HG03196 (cell line): ENCODE measurements around the gene FKBP5.
"Not testable (repeated sequence)": the region's sequence is repeated elsewhere in the genome, so short reads cannot be mapped to it uniquely, and the experiment has no call there.

ENCODE experiments used
- ATAC-seq: cut with Tn5 transposase; IDR thresholded peaks from one replicate; pipeline ENCODE4 v1.9.1; 2021; ENCODE audit not compliant: unreplicated experiment

The FKBP5 gene

DNA sequence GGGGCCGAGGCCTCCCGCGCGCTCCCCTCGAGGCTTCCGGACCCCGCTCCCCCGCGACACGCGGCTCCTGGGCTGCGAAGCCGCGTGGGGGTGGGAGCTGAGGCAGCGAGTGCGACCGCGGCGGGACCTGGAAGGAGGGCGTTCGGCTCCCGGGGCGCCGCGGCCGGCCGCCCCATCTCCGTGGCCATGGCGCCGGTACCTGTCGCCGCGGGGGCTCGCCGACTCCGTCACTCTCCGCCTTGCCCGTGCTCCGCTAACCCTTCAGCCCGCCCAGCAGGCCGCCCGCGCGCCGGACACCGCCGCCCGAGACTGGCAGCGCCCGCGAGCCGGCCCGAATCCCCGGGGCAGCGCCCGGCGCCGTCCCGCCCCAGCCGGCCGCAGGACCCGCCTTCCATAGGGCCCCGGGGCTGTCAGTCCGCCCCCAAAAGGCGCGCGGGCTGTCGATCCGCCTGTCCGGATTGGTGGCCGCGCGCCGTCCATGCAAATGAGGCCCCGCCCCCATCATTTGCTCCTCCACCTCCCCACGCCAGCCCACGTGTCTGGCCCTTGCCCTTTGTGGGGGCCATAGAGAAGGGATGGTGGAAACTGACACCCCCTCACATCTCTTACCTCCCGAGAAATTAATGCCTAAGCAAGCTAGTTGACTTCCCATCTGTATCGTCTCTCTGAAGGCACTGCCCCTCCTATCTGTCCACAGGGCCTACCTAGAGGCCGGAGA lies at the start of gene FKBP5:
Gene FKBP5 (minus strand): TSS at position 311 of the 718 bp plus-strand sequence. CDS start 46,091 bp downstream, outside the sequence.
- peak; percentile 77 for ATAC-seq

DNA sequence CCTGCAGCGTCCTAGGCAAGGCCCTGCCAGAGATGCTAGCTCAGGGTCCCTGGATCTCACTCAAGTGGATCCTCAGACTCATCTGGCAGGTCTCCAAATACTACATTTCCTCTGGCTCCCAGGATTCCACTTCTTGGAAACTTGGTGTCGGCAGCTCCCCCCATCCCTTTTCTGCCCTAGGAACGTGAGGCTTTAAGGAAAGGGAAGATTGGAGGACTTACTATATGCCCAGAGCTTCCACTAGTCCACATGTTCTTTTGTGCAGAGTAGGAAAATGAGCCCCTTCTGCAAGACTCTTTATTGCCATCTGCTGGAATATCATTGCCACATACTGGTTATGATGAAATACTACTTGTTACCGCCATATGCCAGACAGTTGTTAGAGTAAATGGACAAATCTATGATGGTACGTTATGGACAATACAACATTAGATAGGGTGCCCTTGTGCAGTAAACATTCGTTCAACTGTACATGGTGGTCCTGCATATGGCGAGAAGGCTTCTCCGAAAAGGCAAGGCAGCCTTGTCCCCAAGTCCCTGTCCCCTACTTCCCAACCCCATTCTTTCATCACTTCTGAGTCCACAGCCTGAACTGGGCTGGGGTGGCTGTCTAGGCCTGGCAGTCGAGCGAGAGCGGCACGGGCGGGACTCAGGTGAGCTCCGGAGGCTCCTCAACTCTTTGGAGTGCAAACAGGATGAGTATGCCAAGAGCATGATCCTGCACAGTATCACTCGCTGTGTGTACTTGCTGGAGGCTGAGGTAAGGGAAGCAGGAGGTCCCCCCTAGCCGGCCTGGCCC lies 48.9 kb upstream of the FKBP5 start:
- no peak for ATAC-seq

DNA sequence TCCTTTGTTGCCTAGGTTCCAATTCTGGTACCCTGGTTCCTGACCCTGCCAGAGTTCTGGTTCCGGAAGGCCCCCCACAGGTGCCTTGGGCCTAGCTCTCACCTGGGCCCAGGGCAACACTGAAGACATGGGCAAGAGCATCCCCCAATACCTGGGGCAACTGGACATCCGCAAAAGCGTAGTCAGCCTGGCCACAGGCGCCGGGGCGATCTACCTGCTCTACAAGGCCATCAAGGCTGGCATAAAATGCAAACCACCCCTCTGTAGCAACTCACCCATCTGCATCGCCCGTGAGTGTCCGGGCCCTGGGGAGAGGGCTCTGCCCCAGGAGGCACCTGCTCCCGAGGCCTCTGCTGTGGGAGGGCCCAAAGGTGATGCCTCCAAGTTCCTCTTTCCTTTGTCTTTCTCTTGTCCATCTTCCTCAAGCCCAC lies 48.3 kb upstream of the FKBP5 start, which contains the start of gene ARMC12:
Gene ARMC12 (plus strand): TSS at position 51 of the 431 bp plus-strand sequence. CDS start 77 bp downstream, at position 128.
- ATAC-seq: no peak

DNA sequence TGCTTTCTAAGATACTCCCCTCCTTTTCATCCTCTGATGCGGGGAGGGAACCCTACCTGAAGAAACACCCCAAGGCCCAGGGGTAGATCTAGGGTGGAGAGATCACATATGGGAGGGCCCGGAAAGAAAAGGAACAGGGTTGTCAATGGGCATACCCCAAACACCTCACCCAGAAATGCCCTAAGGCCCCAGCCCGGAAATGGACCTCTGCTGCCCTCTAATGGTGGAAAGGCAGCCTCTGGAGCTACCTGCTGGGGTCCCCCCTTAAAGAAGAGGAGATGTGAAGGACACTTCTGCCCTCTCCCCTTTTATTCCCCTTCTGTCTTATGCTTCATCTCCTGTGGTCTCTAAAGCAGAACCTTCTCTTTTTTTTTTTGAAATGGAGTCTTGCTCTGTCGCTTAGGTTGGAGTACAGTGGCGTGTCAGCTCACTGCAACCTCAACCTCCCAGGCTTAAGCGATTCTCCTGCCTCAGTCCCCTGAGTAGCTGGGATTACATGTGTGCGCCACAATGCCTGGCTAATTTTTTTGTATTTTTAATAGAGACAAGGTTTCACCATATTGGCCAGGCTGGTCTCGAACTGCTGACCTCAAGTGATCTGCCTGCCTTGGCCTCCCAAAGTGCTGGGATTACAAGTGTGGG lies 47.7 kb upstream of the FKBP5 start:
- ATAC-seq: no peak

DNA sequence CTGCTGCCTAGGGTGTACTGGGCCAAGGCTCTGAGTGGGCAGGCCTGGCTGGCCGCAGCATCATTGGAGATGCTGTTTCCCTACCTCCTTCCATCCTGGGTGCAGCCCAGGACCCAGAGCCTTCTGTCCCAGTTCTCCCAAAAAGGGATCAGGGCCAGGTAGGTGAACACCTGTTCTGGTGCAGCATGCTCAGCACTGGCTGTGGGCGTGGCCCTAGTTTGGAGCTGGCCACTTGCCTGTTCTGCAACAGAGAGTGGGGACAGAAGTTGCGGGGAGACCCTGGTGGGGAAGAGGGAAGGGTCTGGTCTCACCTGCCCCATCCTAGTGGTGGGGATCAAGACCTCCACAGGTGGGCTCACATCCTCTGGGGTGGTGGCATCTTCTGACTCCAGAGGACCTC lies 46.7 kb upstream of the FKBP5 start:
- no peak for ATAC-seq

GRCh38 chr6:35734319-35734718 lies 45.6 kb upstream of the FKBP5 start:
- not testable (repeated sequence) for ATAC-seq

DNA sequence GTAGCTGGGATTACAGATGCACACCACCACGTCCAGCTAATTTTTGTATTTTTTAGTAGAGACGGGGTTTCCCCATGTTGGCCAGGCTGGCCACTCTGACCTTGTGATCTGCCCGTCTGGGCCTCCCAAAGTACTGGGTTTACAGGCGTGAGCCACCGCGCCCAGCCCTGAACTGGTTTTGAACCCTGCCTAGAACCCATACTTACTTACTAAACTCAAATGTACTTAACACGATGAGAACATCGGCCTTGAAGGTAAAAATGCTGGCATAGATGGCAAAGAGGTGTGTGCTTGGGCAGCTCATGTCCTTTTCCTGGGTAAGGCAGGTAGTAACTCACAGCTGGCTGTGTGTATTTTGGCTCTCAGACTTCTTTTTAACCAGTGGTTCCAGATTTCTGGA lies 44.9 kb upstream of the FKBP5 start:
- no peak for ATAC-seq

DNA sequence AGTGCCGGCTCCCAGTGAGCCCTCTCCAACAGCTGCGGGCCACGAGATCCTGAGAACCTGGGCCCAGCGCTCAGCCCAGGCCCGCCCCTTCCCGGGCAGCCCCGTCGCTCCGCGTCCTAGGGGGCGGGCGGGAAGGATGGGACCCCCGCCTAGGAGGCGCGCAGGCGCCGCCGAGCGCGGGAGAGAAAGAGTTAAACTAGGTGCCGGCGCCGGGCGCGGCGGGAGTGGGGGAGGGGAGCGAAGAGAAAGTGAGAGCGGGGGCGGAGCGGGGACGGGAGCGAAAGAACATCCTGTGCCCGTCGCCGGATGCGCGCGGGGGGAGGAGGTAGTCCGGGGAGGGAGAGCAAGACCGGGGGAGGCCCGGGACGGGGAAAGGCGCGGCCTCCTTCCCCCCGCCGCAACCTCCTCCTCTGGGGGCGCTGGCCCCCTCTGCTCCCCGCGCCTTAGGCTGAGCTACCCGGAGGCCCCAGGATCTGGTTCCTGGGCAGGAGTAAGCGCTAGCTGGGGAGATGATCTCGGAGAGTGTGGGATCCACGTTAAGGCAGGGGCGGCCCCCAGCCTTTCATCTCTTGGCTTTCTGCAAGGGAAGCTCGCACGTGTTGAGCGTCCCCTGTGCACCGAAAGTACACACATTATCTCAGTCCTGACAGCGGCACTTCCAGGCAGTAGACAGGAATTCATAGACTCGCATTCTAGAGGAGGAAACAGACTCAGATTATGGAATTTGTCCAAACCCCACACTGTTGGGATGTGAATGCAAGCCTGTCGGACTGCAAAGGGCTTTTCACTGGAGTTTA lies 43.2 kb upstream of the FKBP5 start:
- ATAC-seq: peak; percentile 38

DNA sequence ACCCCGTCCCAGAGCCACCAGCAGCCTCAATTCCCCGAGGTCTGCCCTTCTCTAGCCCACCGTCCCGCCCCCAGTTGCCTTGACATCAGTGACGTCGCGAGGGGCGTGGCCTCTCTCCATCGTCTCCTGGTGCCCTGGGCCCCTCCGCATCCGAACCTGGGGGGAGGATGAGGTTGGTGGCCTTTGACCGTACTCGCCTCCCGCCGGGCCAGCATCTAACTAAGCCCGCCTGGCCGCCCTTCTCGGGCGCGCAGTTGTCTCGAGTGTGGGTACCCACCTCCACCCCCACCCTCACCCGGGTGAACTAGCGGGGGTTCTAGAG lies 42.7 kb upstream of the FKBP5 start:
- peak; percentile 48 for ATAC-seq

GRCh38 chr6:35730745-35731413 lies 42.2 kb upstream of the FKBP5 start:
- ATAC-seq: peak; percentile 2

GRCh38 chr6:35729722-35730121 lies 41.0 kb upstream of the FKBP5 start:
- no peak for ATAC-seq

DNA sequence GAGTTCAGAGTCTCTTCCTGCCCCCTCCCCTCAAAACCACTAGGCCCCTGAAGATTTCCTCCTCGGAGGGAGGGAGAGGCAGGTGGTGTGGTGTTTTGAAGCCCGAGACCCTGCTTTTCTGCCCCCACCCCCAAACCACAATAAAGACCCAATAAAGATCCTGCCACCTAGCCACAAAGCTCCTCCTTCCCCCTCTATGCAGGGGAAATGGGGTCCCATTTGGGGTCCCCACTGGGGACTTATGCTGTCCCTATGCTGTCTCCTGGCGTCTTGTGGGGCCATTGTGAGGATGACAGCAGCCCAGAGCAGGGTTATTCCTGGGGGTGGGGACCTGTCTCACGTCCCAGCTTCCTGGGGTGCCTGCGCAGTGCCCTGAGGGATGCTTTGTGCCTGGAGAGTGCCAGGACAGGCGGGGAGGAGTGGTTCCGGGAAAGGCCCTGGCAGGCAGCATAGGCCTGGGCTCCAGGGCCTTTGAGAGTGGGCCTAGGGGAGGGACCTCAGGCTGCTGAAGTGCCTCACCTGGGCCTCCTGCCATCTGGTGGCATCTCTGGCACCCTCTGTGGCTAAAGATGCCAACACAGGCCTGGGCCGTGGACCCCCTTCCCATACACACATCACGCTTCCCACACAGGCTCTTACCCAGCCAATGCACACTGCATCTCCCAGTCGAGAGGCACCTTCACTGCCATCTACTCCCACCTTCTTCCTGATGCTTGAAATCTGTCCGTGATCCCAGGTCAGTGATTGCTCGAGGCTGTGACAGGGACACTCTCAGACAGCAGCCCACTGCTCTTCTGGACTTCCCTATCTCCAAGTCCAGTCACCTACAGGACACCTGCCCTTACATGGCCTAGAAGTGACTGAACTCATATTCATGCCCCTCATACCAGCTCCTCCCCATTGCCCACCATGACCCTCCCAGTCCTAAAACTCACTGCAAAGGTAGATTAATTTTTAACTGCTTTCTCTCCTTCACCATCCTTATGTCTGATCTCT lies 40.3 kb upstream of the FKBP5 start:
- no peak for ATAC-seq

DNA sequence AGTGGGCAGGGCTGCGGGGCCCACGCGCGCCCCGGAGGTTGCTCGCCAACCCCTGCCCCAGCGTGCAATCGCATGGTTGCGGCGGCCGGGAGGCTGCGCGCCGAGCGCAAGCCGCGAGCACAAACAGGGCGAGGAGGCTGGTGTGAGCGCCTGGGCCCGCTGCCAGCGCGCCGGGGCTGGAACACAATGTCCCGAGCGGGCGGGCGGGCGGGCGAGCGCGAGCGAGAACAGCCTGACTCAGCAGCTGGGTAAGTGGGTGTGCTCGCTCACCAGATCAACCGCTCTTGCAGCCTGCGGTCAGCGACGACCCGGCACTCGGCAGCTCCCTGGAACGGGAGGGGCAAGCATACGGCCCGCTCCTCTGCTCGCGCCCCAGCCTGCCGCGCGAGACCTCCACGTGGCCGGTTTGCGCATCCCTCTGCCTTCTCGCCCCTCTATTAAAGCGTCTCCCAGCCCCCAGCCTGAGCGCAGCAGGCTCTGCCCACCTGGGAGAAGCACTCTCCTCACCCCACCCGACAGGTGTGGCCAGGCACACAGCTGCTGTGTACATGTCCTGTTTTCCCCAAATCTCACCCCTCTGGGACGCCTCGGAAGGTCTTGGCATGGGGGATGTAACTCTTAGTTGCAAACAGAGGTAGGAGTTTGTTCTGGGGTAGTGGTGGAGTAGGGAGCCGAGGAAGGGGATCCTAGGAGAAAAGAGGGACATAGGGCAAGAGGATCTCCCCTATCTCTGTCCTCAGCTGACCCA lies 39.4 kb upstream of the FKBP5 start:
- peak; percentile 29 for ATAC-seq

- no peak for ATAC-seq
Measured at GRCh38 chr6:35727231-35727934, 38.7 kb upstream of the FKBP5 start.

- ATAC-seq: no peak
Measured at GRCh38 chr6:35725721-35726438, 37.2 kb upstream of the FKBP5 start.

- ATAC-seq: no peak
Measured at GRCh38 chr6:35725081-35725708, 36.5 kb upstream of the FKBP5 start.

- ATAC-seq: no peak
Measured at GRCh38 chr6:35724471-35724870, 35.8 kb upstream of the FKBP5 start.
